K562 (cell line): ENCODE measurements around the gene C1QTNF6. TPM values are rescaled to one million over a fixed set of nuclear protein-coding genes. Genes with fewer than 3 reads are reported as not detected.

ENCODE experiments used
- ADNP ChIP-seq: fragments of 200-800 bp; sonication (Bioruptor generic); IDR thresholded peaks from 2 replicates; pipeline ENCODE4 v1.6.1; 2016; ENCODE audit warnings: missing genetic modification characterization, missing compliant biosample characterization
- ATF1 ChIP-seq, 2 experiments: fragments of 450-650 bp in 1 of 2; IDR thresholded peaks; 2 replicates each; pipeline ENCODE4 v1.6.1; 2016; ENCODE audit warnings: missing compliant biosample characterization in 1 of 2, missing genetic modification characterization in 1 of 2
- BCOR ChIP-seq: fragments of 450-650 bp; IDR thresholded peaks from 2 replicates; pipeline ENCODE4 v1.6.1; 2016
- LCOR ChIP-seq: sonication (generic); formaldehyde crosslinking; IDR thresholded peaks from 2 replicates; pipeline ENCODE4 v1.8.0; 2022; ENCODE audit warnings: mild to moderate bottlenecking, missing genetic modification reagents
- MEIS2 ChIP-seq: fragments of 450-650 bp; IDR thresholded peaks from 2 replicates; pipeline ENCODE4 v1.6.1; 2014; ENCODE audit warnings: mild to moderate bottlenecking; ENCODE audit not compliant: partially characterized antibody
- NBN ChIP-seq: fragments of 450-650 bp; IDR thresholded peaks from 2 replicates; pipeline ENCODE4 v1.6.1; 2016; ENCODE audit warnings: low read depth, mild to moderate bottlenecking
- NCOA1 ChIP-seq: fragments of 450-650 bp; IDR thresholded peaks from 2 replicates; pipeline ENCODE4 v1.6.1; 2016; ENCODE audit warnings: low read depth
- PKNOX1 ChIP-seq: fragments of 450-650 bp; IDR thresholded peaks from 2 replicates; pipeline ENCODE4 v1.6.1; 2016
- RAD21 ChIP-seq, 2 experiments: fragments of 250-450 bp in 1 of 2; fragments of 450-650 bp in 1 of 2; sonication (Bioruptor Pico) in 1 of 2; formaldehyde crosslinking in 1 of 2; IDR thresholded peaks in 1 of 2; conservative IDR thresholded peaks in 1 of 2; 2 replicates each; pipeline versions ENCODE4 v1.4.0 to v1.8.0; 2020 to 2022; ENCODE audit warnings: mild to moderate bottlenecking in 2 of 2, moderate library complexity in 1 of 2
- RBM25 ChIP-seq: fragments of 200-400 bp; formaldehyde crosslinking; IDR thresholded peaks from 2 replicates; pipeline ENCODE4 v1.6.1; 2018; ENCODE audit warnings: low read length, low read depth, moderate library complexity; ENCODE audit not compliant: severe bottlenecking
- SMARCA5 ChIP-seq: fragments of 450-650 bp; IDR thresholded peaks from 2 replicates; pipeline ENCODE4 v1.6.1; 2016
- SP2 ChIP-seq: IDR thresholded peaks from 2 replicates; pipeline ENCODE4 v1.6.1; 2011; ENCODE audit warnings: mild to moderate bottlenecking, low read depth, low read length, moderate library complexity; ENCODE audit not compliant: poor library complexity, severe bottlenecking; ENCODE audit errors: extremely low read depth
- VEZF1 ChIP-seq: fragments of 200-800 bp; sonication (Bioruptor generic); IDR thresholded peaks from 2 replicates; pipeline ENCODE4 v1.6.1; 2017; ENCODE audit warnings: missing genetic modification characterization, missing compliant biosample characterization
- YBX1 ChIP-seq: fragments of 450-650 bp; IDR thresholded peaks from 2 replicates; pipeline ENCODE4 v1.7.1; 2016; ENCODE audit warnings: mild to moderate bottlenecking
- ZNF561 ChIP-seq: fragments of 450-650 bp; formaldehyde crosslinking; conservative IDR thresholded peaks from 2 replicates; pipeline ENCODE4 v1.4.0; 2020; ENCODE audit warnings: mild to moderate bottlenecking, moderate library complexity
- polyA plus RNA-seq, 8 experiments: library from polyadenylated mRNA; depleted of rRNA in 4 of 8; stranded (reverse) in 5 of 8; unstranded in 3 of 8; fragments of >200 nt; fragmentation: Nextera tagmentation in 2 of 8; fragmentation: Illumina TruSeq in 1 of 8; extraction: Ambion mirVana in 2 of 8; extraction: Trizol in 1 of 8; gene quantifications; 2 replicates each; pipeline versions ENCODE4 v1.2.1 to v1.2.3, GENCODE V29; 2011 to 2014; ENCODE audit warnings: inconsistent platforms in 1 of 8, missing spikeins in 1 of 8
- total RNA-seq, 7 experiments: library from RNA; depleted of rRNA in 6 of 7; stranded (reverse); fragments of >200 nt in 6 of 7; fragmentation: Illumina TruSeq in 2 of 7; extraction: Trizol in 2 of 7; gene quantifications; 2 replicates each; pipeline versions ENCODE4 v1.2.1 to v1.2.3, GENCODE V29; 2011 to 2021; ENCODE audit warnings: low replicate concordance in 1 of 7
- TF ChIP-seq, protein P1 (sequence below), 3 experiments: IDR thresholded peaks in 2 of 3; conservative IDR thresholded peaks in 1 of 3; 2 replicates each; pipeline ENCODE4 v1.5.1; 2011 to 2012; ENCODE audit warnings: low read length in 3 of 3, mild to moderate bottlenecking in 3 of 3, control low read depth in 2 of 3, improper control_type of control experiment in 1 of 3, inconsistent platforms in 1 of 3, low read depth in 1 of 3, mixed read lengths in 1 of 3, moderate library complexity in 1 of 3; ENCODE audit not compliant: insufficient read depth in 2 of 3
- TF ChIP-seq, protein P2 (sequence below), 2 experiments: IDR thresholded peaks; 2 replicates each; pipeline ENCODE4 v1.6.1; 2012; ENCODE audit warnings: improper control_type of control experiment in 2 of 2, low read depth in 2 of 2, low read length in 2 of 2, borderline replicate concordance in 1 of 2
- TF ChIP-seq, protein P3 (sequence below), 2 experiments: fragments of 450-650 bp; conservative IDR thresholded peaks; 2 replicates each; pipeline ENCODE4 v1.6.1; 2017; ENCODE audit warnings: mild to moderate bottlenecking in 2 of 2, moderate library complexity in 2 of 2

The C1QTNF6 gene
- total and polyA plus RNA-seq, 9 of the 15 experiments (the other 6 are each of a cell fraction or from before 2014, with no cell fraction given), result 0.18 to 0.92 (median 0.55) TPM

- TF ChIP-seq RBM25 (peak; percentile 69), PKNOX1 (peak; percentile 55; the same call in 1 of the 2 replicates), NBN (no peak), ADNP (peak; percentile 59; the same call in 1 of the 2 replicates), NCOA1 (0 out of 2 replicates have a peak, but pooled peaks have one; percentile 36), LCOR (CRISPR knock-in tag) (0 out of 2 replicates have a peak, but pooled peaks have one; percentile 5), VEZF1 (peak; percentile 63), SP2 (no peak), YBX1 (no peak), BCOR (peak; percentile 87), ATF1 (CRISPR knock-in tag; IDR thresholded peaks at IDR 0.05) (no peak), ATF1 (tag; IDR thresholded peaks at IDR 0.05) (peak; percentile 59), ZNF561 (CRISPR knock-in tag) (no peak), RAD21 (CRISPR knock-in tag; conservative IDR thresholded peaks at IDR 0.05 in 1 of 2, IDR thresholded peaks at IDR 0.05 in 1 of 2) (peak; percentile 59 to 62), SMARCA5 (peak; percentile 45; the same call in 1 of the 2 replicates), MEIS2 (peak; percentile 23)
- TF ChIP-seq, protein P1, sequence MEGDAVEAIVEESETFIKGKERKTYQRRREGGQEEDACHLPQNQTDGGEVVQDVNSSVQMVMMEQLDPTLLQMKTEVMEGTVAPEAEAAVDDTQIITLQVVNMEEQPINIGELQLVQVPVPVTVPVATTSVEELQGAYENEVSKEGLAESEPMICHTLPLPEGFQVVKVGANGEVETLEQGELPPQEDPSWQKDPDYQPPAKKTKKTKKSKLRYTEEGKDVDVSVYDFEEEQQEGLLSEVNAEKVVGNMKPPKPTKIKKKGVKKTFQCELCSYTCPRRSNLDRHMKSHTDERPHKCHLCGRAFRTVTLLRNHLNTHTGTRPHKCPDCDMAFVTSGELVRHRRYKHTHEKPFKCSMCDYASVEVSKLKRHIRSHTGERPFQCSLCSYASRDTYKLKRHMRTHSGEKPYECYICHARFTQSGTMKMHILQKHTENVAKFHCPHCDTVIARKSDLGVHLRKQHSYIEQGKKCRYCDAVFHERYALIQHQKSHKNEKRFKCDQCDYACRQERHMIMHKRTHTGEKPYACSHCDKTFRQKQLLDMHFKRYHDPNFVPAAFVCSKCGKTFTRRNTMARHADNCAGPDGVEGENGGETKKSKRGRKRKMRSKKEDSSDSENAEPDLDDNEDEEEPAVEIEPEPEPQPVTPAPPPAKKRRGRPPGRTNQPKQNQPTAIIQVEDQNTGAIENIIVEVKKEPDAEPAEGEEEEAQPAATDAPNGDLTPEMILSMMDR (IDR thresholded peaks at IDR 0.05 in 2 of 3, conservative IDR thresholded peaks at IDR 0.05 in 1 of 3; ENCODE audit: insufficient read depth in 2 of 3, low read depth in 1 of 3, low read length in 3 of 3), result peak; percentile 63 to 72 (median 69)
- TF ChIP-seq, protein P2, sequence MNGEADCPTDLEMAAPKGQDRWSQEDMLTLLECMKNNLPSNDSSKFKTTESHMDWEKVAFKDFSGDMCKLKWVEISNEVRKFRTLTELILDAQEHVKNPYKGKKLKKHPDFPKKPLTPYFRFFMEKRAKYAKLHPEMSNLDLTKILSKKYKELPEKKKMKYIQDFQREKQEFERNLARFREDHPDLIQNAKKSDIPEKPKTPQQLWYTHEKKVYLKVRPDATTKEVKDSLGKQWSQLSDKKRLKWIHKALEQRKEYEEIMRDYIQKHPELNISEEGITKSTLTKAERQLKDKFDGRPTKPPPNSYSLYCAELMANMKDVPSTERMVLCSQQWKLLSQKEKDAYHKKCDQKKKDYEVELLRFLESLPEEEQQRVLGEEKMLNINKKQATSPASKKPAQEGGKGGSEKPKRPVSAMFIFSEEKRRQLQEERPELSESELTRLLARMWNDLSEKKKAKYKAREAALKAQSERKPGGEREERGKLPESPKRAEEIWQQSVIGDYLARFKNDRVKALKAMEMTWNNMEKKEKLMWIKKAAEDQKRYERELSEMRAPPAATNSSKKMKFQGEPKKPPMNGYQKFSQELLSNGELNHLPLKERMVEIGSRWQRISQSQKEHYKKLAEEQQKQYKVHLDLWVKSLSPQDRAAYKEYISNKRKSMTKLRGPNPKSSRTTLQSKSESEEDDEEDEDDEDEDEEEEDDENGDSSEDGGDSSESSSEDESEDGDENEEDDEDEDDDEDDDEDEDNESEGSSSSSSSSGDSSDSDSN (IDR thresholded peaks at IDR 0.05; ENCODE audit: borderline replicate concordance in 1 of 2, low read depth in 2 of 2, low read length in 2 of 2), result peak in 1 of 2 experiments; percentile 49; a peak in 1 of 4 replicates
- TF ChIP-seq, protein P3, sequence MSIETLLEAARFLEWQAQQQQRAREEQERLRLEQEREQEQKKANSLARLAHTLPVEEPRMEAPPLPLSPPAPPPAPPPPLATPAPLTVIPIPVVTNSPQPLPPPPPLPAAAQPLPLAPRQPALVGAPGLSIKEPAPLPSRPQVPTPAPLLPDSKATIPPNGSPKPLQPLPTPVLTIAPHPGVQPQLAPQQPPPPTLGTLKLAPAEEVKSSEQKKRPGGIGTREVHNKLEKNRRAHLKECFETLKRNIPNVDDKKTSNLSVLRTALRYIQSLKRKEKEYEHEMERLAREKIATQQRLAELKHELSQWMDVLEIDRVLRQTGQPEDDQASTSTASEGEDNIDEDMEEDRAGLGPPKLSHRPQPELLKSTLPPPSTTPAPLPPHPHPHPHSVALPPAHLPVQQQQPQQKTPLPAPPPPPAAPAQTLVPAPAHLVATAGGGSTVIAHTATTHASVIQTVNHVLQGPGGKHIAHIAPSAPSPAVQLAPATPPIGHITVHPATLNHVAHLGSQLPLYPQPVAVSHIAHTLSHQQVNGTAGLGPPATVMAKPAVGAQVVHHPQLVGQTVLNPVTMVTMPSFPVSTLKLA (conservative IDR thresholded peaks at IDR 0.05), result peak in 1 of 2 experiments; percentile 30; a peak in 2 of 4 replicates
Measured at GRCh38 chr22:37198258-37199102, 10.4 kb upstream of the C1QTNF6 start (continued).
